Uterus (tissue), 4 donors: ENCODE data around the gene SMG7. TPM values are rescaled to one million over a fixed set of nuclear protein-coding genes. Genes with fewer than 3 reads are reported as not detected.

Experiments used
- DNase-seq, 2 donors: peaks; one replicate each; pipeline ENCODE4 v3.0.0-alpha.2; 2019 to 2020
- H3K27ac ChIP-seq, 2 donors: fragments of 200-600 bp; sonication (generic); 1 replicate in 1 of 2; 2 replicates in 1 of 2; pipeline ENCODE4 v1.5.1; 2016 to 2018
- H3K27me3 ChIP-seq, 2 donors: fragments of 200-600 bp; sonication (generic); one replicate each; pipeline ENCODE4 v1.5.1; 2018 to 2019; ENCODE audit warnings: control low read depth in 1 of 2
- H3K36me3 ChIP-seq, 2 donors: fragments of 200-600 bp; sonication (generic); one replicate each; pipeline ENCODE4 v1.5.1; 2019; ENCODE audit warnings: control low read depth in 1 of 2
- H3K4me1 ChIP-seq, 2 donors: fragments of 200-600 bp; sonication (generic); one replicate each; pipeline ENCODE4 v1.5.1; 2018 to 2019; ENCODE audit warnings: control low read depth in 1 of 2
- H3K4me3 ChIP-seq, 2 donors: fragments of 200-600 bp; sonication (generic); 1 replicate in 1 of 2; 2 replicates in 1 of 2; pipeline ENCODE4 v1.5.1; 2018 to 2019; ENCODE audit warnings: mild to moderate bottlenecking in 1 of 2
- H3K9me3 ChIP-seq, 2 donors: fragments of 200-600 bp; sonication (generic); one replicate each; pipeline ENCODE4 v1.5.1; 2019; ENCODE audit warnings: control low read depth in 1 of 2
- CTCF ChIP-seq, 4 experiments: fragments of 200-600 bp in 2 of 4; fragments of 450-650 bp in 2 of 4; sonication (generic) in 2 of 4; IDR thresholded peaks; one replicate each; pipeline ENCODE4 v1.5.1; 2016 to 2019; ENCODE audit warnings: antibody characterized with exemption in 4 of 4, mild to moderate bottlenecking in 2 of 4, moderate library complexity in 1 of 4
- POLR2A ChIP-seq, 2 donors: fragments of 450-650 bp; IDR thresholded peaks; one replicate each; pipeline ENCODE4 v1.6.1; 2016; ENCODE audit warnings: antibody characterized with exemption in 2 of 2, mild to moderate bottlenecking in 1 of 2, moderate library complexity in 1 of 2
- intact Hi-C: fragments of 100-400 bp; cut with DNase I; formaldehyde crosslinking; loops from one replicate; pipeline ENCODE4 v1.15.1; 2023; ENCODE audit warnings: low total_unique reads
- total RNA-seq, 4 donors: library from RNA; depleted of rRNA in 3 of 4; stranded (reverse); fragments of >200 nt in 3 of 4; gene quantifications; one replicate each; pipeline versions ENCODE4 v1.1.0 to v1.2.4, GENCODE V29; 2014 to 2023
- donor health status: DM: yes; HTN: yes; CAD: no.

SMG7 gene
- total RNA-seq, 4 donors from 2014 or later, result 9.1 to 63.1 (median 37.0) TPM

GRCh38 chr1:183495420-183495819, 23.1 kb downstream of the SMG7 start:
- no peaks in the 10 kb centered on the region for H3K4me1 ChIP-seq
- intact Hi-C loops, result no loop called here
- H3K27ac ChIP-seq, result no peak overlapping the region
- no peak overlapping the region for H3K4me3 ChIP-seq
- TF ChIP-seq POLR2A (IDR thresholded peaks at IDR 0.05), result no peak
- no peak for TF ChIP-seq CTCF (IDR thresholded peaks at IDR 0.05)
- no peak for DNase-seq
- no peaks in the 10 kb centered on the region for H3K36me3 ChIP-seq
- H3K27me3 ChIP-seq, result no peaks in the 10 kb centered on the region
- no peaks in the 10 kb centered on the region for H3K9me3 ChIP-seq

- Histone ChIP-seq H3K4me1 (no peaks in the 10 kb centered on the region), H3K27ac (no peak overlapping the region), H3K27me3 (no peaks in the 10 kb centered on the region), H3K36me3 (no peaks in the 10 kb centered on the region), H3K9me3 (no peaks in the 10 kb centered on the region), H3K4me3 (no peak overlapping the region)
- intact Hi-C loops, result no loop called here
- no peak for DNase-seq
- TF ChIP-seq CTCF (IDR thresholded peaks at IDR 0.05) (no peak), POLR2A (IDR thresholded peaks at IDR 0.05) (no peak)
Observed at GRCh38 chr1:183497218-183497617, 24.9 kb downstream of the SMG7 start.

- Histone ChIP-seq H3K4me3 (no peak overlapping the region), H3K9me3 (no peaks in the 10 kb centered on the region), H3K27ac (no peak overlapping the region), H3K4me1 (no peaks in the 10 kb centered on the region), H3K36me3 (no peaks in the 10 kb centered on the region), H3K27me3 (no peaks in the 10 kb centered on the region)
- no peak for DNase-seq
- no peak for TF ChIP-seq POLR2A (IDR thresholded peaks at IDR 0.05)
- TF ChIP-seq CTCF (IDR thresholded peaks at IDR 0.05), result no peak
- intact Hi-C loops, result no loop called here
Observed at GRCh38 chr1:183498342-183498991, 26.2 kb downstream of the SMG7 start.

GRCh38 chr1:183505454-183506089, 33.3 kb downstream of the SMG7 start:
- DNase-seq, result no peak
- TF ChIP-seq CTCF (IDR thresholded peaks at IDR 0.05) (no peak), POLR2A (IDR thresholded peaks at IDR 0.05) (no peak)
- no peaks in the 10 kb centered on the region for H3K36me3 ChIP-seq

GRCh38 chr1:183506561-183506960, 34.3 kb downstream of the SMG7 start:
- TF ChIP-seq CTCF (IDR thresholded peaks at IDR 0.05) (no peak), POLR2A (IDR thresholded peaks at IDR 0.05) (no peak)
- no peak overlapping the region for H3K4me3 ChIP-seq
- intact Hi-C loops, result no loop called here

More at GRCh38 chr1:183505454-183506089, 33.3 kb downstream of the SMG7 start:
- Histone ChIP-seq H3K9me3 (no peaks in the 10 kb centered on the region), H3K4me3 (no peak overlapping the region), H3K4me1 (no peaks in the 10 kb centered on the region), H3K27ac (no peak overlapping the region), H3K27me3 (no peaks in the 10 kb centered on the region)
- intact Hi-C loops, result no loop called here

More at GRCh38 chr1:183506561-183506960, 34.3 kb downstream of the SMG7 start:
- no peaks in the 10 kb centered on the region for H3K36me3 ChIP-seq
- H3K27ac ChIP-seq, result no peak overlapping the region
- no peak for DNase-seq
- H3K27me3 ChIP-seq, result no peaks in the 10 kb centered on the region
- no peaks in the 10 kb centered on the region for H3K4me1 ChIP-seq
- H3K9me3 ChIP-seq, result no peaks in the 10 kb centered on the region
